Left cardiac atrium (tissue), 4 donors: ENCODE data around the gene MUS81. TPM values are rescaled to one million over a fixed set of nuclear protein-coding genes. Genes with fewer than 3 reads are reported as not detected.
A peak's percentile ranks its signal among the peaks of the same experiment; 100 is the strongest.

Experiments used
- ATAC-seq, 2 donors: fragments of 200-7000 bp; cut with Tn5 transposase; one replicate each; pipeline ENCODE4 v1.9.1; 2020; ENCODE audit warnings: mild to moderate bottlenecking in 2 of 2, moderate library complexity in 2 of 2
- DNase-seq: peaks from one replicate; pipeline ENCODE4 v3.0.0-alpha.2; 2020
- intact Hi-C, 2 donors: fragments of 100-400 bp; cut with DNase I; formaldehyde crosslinking; loops; one replicate each; pipeline versions ENCODE4 v1.14.1 to v1.15.1; 2022 to 2023
- total RNA-seq, 2 donors: library from RNA; stranded (reverse); fragmentation: NEBNext Ultra II Directional; extraction: Animal tissue kit (Norgen Biotek cat#: 25700); gene quantifications; one replicate each; pipeline ENCODE4 v1.2.1, GENCODE V29; 2021
- donor health status: DM: no; HTN: yes; CAD: no.
- donor health status: DM: no; HTN: yes; CAD: no; lungs with severe emphysema.
- donor health status: DM: yes; HTN: yes; CAD: no.
- donor health status: Dilated cardiomyopathy.

MUS81 gene
- total RNA-seq, 2 donors from 2014 or later, result 36.1 to 37.6 TPM

DNA sequence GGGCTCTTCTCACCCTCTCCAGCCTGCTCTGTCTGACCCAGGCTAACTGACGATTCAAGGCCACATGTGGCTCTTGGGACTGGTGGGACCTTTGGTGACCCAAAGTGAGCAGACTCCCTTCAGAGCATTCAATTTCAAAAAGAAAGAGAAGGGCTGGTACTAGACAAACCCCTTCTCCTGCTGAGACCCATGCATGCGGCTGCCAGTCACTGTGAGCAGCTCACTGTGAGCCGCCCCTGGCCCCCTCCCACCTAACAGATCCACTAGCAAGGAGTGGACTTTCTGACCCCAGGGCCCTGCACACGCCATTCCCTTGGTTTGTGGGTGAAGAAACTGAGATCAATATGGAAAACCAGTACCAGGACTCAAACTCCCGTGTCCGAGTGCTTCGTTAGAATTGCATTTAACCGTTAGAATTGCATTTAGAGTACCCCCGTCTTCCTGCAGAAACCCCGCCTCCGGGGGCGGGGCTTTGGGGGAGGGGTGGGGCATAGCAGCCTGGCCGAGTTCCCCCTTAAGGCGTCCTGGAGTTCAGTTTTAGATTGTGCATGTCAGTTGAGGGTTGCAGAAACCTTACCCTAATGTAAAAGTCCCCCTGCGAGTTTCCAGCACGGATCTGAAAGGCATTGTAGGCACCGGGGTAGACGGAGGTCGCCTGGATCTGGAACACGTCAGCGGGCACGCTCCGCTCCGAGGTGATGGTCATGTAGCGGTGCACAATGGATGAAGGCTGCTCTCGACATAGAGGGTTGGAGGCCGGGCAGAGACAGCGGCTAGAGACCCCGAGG, 7.2 kb downstream of the MUS81 start:
- intact Hi-C loops, result no loop called here
- peak; percentile 33 for DNase-seq

DNA sequence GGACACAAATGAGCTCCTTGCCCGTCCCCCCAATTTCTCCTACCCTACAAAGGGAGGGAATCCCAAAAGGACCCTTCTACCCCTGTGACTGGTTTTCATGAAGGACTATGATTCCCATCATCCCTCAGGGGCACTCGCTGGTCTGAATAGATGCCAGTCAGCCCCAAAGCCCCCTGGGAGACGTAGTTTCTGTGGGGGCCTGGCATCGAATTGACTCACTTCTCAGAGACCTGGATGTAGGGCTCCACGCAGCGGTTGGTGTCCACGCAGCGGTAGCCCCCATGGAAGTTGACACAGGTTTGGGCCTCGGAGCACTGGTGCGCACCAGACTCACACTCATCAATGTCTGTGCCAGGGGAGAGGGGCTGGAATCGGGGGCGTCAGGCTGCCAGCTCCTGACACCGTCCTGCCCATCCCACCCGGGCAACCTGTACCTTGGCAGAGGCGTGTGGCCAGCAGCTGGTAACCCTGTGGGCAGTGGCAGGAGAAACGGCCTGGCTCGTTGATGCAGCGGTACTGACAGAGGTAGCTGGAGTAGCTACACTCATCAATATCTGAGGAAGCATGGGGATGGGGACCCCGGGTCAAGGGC, 7.9 kb downstream of the MUS81 start:
- no peak for ATAC-seq
- intact Hi-C loops, result no loop called here
- DNase-seq, result peak; percentile 20

More for the DNA sequence above, 7.2 kb downstream of the MUS81 start:
- no peak for ATAC-seq

DNA sequence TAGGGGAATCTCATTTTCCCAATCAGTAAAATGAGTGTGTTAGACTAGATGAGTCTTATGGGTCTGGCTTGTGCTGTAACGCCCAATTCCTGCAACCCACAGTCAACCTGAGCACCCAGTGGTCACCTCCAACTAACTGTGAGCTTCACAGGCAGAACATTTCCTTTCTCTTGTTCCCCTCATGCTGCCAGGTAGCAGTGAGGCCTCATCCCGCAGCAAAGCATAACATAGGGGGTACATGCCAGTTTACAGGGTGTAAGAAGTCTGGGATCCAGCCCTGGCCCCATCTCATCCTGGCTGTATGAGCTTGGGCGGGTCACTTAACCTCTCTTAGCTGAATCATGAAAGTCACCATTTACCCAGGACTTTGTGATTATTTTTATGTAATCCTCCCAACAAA, 8.7 kb downstream of the MUS81 start:
- ATAC-seq (no peak), DNase-seq (no peak)
- intact Hi-C loops, result no loop called here

DNA sequence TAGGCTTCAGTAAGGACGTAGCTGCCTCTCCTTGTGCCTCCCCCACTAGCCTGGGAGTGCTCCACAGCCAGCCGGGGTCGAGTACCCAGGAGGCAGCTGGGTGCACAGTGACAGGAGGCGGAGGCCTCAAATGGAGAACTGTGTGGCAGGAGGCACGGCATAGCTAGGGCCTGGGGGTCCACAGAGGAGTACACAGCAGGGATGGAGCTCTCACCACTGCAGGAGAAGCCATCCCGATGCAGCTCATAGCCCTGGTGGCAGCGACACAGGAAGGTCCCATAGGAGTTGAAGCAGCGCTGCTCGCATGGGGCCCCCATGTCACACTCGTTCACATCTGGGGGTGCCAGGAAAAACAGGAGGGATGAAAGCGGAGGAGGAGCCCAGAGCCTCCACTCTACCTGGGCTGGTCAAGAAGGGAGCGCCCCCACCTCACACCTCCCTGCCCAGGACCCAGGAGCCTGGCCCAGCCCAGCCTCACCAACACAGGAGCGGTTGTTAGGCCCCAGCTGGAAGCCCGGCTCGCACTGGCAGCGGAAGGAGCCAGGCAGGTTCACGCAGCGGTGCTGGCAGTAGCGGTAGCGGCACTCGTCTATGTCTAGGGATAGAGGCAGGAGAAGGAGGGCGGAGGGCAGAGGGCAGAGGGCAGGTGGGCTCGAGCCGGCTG, 9.5 kb downstream of the MUS81 start:
- intact Hi-C loops, result no loop called here
- ATAC-seq (no peak), DNase-seq (no peak)

DNA sequence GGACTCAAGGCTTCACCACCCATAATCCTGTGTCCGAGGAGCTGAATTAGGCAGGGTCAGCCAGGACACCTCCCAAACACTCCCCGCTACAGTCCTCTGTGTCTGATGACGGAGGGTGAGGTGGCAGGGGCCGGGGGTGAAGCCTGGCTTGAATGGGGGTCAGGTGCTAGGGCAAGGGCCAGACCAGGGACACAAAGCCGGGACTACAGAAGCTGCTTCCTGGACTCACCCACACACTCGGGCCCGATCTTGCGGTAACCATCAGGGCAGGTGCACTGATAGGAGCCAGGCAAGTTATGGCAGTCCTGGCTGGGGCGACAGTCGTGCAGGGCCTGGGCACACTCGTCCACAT, 10.1 kb downstream of the MUS81 start:
- intact Hi-C loops, result no loop called here
- no peak for ATAC-seq
- peak; percentile 27 for DNase-seq

DNA sequence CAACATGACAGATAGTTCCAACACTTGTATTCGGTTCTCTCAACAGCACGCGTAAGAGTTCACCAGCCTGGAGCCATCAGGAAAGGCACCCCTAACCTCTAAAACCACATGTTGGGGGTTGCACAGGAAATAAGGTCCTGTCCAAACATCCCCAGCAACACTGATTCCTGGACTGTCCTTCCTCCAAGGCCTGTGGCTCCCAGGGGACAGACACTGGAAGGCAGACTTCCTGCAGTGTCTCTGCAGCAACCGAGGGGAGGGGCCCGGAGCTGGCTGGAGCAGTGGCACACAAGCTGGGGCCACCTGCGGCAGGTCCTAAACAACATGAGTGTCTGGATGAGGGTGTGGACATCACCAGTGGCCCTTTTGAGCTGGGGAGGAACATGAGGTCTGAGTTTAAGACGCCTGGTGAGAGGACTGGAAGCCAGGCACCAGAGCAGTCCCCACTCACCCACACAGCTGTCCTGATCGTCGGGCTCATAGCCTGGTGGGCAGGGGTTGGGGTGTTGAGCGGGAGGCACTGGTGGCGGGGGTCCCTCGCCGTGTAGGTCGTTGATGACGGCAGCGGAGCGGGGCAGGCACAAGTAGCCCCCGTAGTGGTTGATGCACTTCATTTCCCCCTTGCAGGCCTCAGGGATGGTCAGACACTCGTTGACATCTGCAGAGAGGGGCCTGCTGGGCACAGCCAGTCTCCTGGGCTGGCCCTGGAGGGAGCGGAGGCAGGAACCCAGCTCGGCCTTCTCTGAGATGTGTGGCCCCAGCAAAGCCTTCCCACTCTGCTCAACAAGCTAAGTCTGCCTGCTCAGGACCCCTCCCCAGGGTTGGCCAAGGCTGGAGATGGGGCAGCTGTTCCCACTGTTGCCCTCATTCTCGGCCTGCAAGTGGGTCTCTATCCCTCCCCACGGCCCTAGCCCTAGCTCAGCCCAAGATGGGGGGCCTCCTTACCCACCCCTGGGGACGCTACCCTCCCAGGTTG, 10.8 kb downstream of the MUS81 start:
- intact Hi-C loops, result no loop called here
- ATAC-seq (no peak), DNase-seq (no peak)

DNA sequence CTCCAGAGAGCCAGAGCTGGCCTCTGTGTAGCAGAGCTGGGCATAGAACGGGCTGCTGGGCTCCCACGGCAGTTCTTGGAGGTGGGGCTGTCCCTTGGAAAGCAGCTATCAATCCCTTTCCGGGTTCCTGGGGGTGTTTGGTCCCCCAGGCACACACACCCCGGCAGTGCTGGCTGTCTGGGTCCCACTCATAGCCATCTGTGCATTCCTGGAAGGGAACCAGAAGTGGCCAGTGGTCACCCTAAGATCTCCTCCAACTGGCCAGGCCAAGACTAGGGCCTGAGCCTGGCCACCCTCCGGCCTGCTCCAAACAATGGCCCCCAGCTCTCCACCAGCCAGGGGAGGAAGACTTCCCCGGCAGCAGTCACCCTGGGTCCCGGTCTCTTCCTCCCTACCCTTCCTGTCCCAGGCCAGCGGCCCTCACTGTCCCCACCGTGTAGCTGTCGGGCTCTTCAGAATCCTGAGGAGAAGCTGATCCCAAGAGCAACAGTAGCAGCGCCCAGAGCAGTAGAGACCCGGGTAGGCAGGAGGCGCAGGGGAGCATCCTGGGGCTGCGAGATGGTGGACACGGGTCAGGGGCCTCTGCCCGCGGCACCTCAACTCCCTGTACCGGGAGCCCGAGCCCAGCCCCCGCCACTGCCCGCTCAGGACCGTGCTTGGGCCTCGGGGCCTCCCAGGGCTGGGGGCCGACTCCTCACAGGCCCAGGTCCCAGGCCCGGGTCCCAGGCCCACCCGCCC, 11.7 kb downstream of the MUS81 start:
- intact Hi-C loops, result no loop called here
- ATAC-seq (peak; percentile 5 to 6), DNase-seq (no peak)

DNA sequence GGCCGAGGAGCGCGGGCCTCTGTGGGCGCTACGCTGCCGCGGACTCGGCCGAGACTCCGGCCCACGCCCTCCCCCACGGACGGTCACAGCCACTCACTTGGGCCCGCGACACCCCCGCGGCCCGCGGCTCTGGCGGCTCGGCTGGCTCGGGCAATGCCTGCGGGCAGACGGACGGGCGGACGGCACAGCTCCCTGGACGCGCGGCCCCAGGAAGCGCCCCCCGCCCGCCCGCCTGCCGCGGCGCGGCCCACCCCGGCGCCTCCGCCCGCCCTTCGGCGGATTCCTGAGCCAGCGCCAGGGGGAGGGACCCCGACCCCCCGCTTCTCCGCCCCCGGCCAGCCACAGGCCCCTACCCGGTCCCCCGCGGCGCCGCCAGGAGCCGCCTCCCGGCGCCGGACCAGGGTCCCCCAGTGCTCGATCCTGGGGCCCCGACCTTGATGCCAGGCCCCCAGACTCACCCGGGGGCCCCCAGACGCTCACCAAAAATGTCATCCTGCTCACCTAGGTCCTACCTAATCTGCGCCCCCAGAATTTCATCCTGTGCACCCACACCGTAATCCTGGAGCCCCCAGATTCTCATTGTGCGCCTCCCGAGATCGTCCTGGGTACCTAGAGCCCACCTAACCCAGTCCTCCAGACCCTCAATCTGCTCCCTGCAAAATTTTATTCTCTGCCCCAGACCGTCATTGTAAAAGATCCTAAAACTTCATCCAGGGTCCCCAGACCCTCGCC, 12.5 kb downstream of the MUS81 start, which contains the start of gene EFEMP2:
Gene EFEMP2 (minus strand): TSS at position 215 of the 732 bp plus-strand sequence. CDS start 446 bp downstream, outside the sequence.
- DNase-seq, result no peak
- peak; percentile 50 to 64 for ATAC-seq
- intact Hi-C loops, result loop anchor here in 1 of 2 donors (1.0 kb wide), 1 partner anchor 12 kb away; the partner anchor contains the start of gene MUS81

DNA sequence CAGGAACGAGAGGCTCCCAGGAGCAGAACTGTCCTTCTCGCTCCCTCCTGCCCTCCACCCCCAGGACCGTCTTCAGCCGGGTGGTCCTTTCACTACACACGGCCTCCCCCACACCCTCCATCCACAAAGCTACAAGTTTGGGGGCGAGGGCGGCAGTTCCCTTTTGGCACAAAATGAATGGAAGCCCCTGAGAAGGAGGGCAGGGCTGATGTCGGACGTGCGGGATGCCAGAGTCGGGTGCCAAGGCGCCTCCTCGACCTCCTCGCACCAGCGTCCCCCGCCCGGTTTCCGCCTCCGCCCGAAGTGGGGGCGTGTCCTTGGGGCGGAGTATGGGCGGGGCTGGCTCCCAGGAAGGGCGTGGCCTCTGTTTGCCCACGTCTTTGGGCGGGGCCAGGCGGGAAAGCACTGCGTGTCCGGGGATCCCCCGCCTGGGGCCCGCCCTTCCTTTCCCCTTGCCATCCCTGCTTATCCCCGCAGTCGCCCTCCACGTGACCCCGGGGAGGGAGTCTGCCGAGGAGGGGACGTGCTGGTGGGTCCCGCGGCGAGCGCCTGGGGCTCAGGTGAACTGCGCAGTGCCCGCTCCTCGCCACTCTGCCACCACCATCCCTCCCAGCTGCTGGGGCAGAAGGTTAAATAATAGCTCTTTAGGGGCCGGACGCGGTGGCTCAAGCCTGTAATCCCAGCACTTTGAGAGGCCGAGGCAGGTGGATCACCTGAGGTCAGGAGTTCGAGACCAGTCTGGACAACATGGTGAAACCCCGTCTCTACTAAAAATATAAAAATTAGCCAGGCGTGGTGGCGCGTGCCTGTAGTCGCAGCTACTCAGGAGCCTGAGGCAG, 13.3 kb downstream of the MUS81 start:
- peak; percentile 95 for ATAC-seq
- DNase-seq, result peak; percentile 96
- intact Hi-C loops, result loop anchor here in 1 of 2 donors (1.0 kb wide), 1 partner anchor 13 kb away; the partner anchor contains the start of gene MUS81

DNA sequence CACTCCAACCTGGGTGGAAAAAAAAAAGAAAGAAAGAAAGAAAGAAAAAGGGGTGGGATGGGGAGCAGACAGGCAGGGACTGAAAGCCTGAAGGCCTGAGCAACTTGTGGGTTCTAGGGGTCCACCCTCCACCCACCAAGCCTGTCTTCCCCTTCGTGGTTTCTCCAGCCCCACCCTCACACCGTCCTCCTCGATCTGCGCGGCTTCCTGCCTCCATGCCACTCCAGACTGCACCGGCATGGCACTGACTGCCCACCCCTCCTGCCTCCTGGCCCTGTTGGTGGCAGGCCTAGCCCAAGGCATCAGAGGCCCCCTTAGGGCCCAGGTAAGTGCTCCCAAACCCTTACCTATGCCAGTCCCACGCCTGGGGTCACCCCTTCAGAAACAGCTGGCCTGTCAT, 19.4 kb downstream of the MUS81 start, which contains the start of gene CTSW:
Gene CTSW (plus strand): TSS at position 221 of the 400 bp plus-strand sequence. CDS start 18 bp downstream, at position 239.
- ATAC-seq, result peak in 1 of 2 donors; percentile 31
- intact Hi-C loops, result loop anchor here in 1 of 2 donors (5.0 to 10.0 kb wide), 2 partner anchors 85 to 108 kb away; partner anchors contain the start of gene SART1
- peak; percentile 23 for DNase-seq

DNA sequence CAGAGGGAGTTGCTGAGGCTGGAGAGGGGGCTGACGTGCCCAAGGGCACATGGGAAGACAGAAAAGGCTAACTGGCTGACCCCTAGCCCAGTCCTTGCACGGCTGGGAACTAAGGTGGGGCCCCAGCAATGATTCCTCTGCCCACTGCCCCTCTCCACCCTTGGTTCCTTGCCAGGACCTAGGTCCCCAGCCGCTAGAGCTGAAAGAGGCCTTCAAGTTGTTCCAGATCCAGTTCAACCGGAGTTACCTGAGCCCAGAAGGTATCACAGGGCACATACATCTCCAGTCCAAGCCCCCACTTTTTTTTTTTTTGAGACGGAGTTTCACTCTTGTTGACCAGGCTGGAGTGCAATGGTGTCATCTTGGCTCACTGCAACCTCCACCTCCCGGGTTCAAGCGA, 19.8 kb downstream of the MUS81 start:
- intact Hi-C loops, result loop anchor here in 1 of 2 donors (5.0 to 10.0 kb wide), 2 partner anchors 85 to 107 kb away; partner anchors contain the start of gene SART1
- ATAC-seq, result no peak
- peak; percentile 15 for DNase-seq

DNA sequence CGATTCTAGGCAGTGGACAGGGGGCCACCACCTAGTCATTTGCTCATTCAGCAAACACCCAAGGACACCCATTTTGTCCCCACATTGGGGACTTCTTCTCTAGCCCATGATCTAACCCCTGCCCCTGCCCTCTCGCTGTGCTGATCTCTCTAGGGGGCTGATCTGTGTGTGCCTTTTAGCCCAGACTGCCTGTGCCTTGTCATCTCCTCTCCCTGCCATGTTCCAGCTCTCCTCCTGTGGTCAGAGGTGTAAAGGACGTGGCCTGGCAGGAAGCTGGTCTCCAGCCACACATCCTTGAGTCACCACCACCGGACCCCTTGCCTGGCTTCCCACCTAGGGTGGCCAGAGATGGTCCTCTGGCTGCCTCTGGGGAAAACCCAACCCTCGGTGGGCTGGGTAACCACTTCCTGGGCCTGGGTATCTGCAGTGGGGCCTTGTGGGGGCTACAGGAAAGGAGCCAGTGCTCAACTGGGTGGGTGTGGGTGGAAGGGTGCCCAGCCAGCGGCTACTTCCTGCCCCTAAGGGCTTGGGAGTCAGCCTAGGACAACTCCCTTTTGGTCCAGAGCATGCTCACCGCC, 20.7 kb downstream of the MUS81 start:
- ATAC-seq, result no peak
- peak; percentile 10 for DNase-seq
- intact Hi-C loops, result loop anchor here in 1 of 2 donors (5.0 to 10.0 kb wide), 2 partner anchors 84 to 106 kb away; partner anchors contain the start of gene SART1

DNA sequence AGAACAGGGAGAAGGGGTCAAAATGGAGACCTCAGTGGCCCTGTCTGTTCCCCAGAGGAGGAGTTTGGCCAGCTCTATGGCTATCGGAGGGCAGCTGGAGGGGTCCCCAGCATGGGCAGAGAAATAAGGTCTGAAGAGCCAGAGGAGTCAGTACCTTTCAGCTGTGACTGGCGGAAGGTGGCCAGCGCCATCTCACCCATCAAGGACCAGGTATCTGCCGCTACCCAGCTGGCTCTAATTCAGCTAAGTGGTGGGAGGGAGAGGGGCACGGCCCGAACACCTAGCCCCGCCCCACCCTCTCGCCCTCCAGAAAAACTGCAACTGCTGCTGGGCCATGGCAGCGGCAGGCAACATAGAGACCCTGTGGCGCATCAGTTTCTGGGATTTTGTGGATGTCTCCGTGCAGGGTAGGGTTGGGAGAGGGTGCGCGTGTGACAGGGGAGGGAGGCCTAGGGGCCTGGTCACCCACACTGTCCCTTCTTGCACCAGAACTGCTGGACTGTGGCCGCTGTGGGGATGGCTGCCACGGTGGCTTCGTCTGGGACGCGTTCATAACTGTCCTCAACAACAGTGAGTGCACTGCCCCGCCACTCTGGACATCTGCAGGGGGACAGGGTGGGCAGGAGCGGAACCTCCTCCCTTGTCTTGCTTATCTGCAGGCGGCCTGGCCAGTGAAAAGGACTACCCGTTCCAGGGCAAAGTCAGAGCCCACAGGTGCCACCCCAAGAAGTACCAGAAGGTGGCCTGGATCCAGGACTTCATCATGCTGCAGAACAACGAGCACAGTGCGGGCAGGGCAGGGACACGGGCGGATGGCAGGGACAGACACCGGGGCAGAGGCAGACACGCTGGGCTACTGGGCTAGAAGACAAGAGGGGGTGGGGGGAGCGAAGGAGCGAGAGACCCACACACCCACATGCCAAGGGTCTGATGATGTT, 22.2 kb downstream of the MUS81 start:
- no peak for ATAC-seq
- intact Hi-C loops, result loop anchor here in 1 of 2 donors (5.0 to 10.0 kb wide), 2 partner anchors 82 to 105 kb away; partner anchors contain the start of gene SART1
- DNase-seq, result peak; percentile 28

DNA sequence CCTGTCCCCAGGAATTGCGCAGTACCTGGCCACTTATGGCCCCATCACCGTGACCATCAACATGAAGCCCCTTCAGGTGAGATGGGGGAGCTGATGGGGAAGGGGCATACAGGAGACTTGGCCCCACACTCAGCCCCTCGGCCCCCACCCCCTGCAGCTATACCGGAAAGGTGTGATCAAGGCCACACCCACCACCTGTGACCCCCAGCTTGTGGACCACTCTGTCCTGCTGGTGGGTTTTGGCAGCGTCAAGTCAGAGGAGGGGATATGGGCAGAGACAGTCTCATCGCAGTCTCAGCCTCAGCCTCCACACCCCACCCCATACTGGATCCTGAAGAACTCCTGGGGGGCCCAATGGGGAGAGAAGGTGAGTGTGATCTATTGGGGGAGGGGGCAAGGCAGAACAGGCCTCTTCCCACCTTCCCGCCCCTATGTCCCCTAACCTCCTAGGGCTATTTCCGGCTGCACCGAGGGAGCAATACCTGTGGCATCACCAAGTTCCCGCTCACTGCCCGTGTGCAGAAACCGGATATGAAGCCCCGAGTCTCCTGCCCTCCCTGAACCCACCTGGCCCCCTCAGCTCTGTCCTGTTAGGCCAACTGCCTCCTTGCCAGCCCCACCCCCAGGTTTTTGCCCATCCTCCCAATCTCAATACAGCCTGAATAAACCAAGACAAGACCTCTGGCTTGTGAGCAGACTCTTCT, 23.0 kb downstream of the MUS81 start:
- intact Hi-C loops, result loop anchor here in 1 of 2 donors (5.0 to 10.0 kb wide), 2 partner anchors 82 to 104 kb away; partner anchors contain the start of gene SART1
- DNase-seq, result peak; percentile 21
- no peak for ATAC-seq
